MM.1S (cell line): Measurements from ENCODE around the gene SIGLEC11.

Source experiments
- CTCF ChIP-seq: fragments of 300-600 bp; sonication (generic); IDR thresholded peaks from 2 replicates; pipeline ENCODE4 v1.5.1; 2016; ENCODE audit warnings: antibody characterized with exemption, low read length, mixed read lengths
- EZH2 ChIP-seq: fragments of 300-600 bp; sonication (generic); optimal IDR thresholded peaks from 2 replicates; pipeline ENCODE3; 2017; ENCODE audit warnings: low read depth, mild to moderate bottlenecking, antibody characterized with exemption, low read length, mixed read lengths

GRCh38 chr19:49927526-49928264 is 33.3 kb downstream of the SIGLEC11 start:
- no peak for TF ChIP-seq CTCF
- TF ChIP-seq EZH2 = no peak
